ENCODE data around the gene TMEM54. TPM values are rescaled to one million over a fixed set of nuclear protein-coding genes. Genes with fewer than 3 reads are reported as not detected.

The TMEM54 gene
- total and polyA plus RNA-seq, 10 of the 15 experiments (the other 5 are each of a cell fraction or from before 2014, with no cell fraction given), result 0.07 to 0.94 (median 0.56) TPM; not detected in 1

DNA sequence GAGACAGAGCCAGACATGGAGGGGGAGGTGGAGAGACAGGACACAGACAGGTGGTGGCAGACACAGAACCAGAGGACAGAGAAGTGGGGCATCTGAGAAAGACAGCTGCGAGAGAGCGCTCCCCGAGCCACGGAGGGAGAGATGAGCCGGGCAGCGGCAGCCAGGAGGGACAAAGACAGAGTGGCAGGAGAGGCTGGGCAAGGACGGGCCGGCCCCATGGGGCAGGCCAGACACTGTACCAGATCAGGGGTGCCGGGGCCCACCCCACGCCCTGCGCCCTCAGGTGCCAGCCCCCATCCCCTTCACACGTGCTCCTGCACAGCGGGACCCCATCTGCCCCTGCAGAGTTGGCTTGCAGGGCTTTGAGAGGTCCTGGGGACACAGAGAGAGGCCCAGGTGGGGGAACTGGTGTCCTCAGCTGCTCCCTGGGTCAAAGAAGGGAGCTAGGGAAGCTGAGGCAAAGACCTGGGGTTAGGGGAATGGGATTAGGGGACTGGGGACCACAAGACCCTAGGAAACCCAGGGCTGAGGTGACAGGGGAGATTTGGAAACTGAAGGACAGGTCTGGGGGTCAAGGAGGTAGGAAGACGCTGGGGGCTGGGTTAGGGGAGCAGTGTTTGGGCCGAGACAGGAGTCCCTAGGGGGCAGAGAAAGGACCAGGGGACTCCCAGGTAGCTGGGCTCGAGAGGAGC is 31.1 kb downstream of the TMEM54 start:
- ChIA-PET POLR2A (no interaction called here), SMC1A (ENCODE audit: uncharacterized antibody, unreplicated experiment) (interaction anchor here (0.6 kb wide), 1 partner anchor 101 kb away, joined by 4 read pairs; no protein-coding TSS in a partner anchor), RAD21 (ENCODE audit: unreplicated experiment) (no interaction called here), CTCF (interaction anchor here (0.6 kb wide), 1 partner anchor 369 kb away, joined by 4 read pairs; no protein-coding TSS in a partner anchor)
- no peaks in the 10 kb centered on the region; the same call in 1 of the 2 replicates for H3K4me1 ChIP-seq (ENCODE audit: control insufficient read depth, insufficient read depth, low read length)
- TF ChIP-seq BCL11A (IDR thresholded peaks at IDR 0.05; ENCODE audit: low read depth, low read length) (no peak), SUZ12 (IDR thresholded peaks at IDR 0.05; ENCODE audit: unreplicated experiment) (peak; percentile 40)
- H3K79me2 ChIP-seq (ENCODE audit: control insufficient read depth, insufficient read depth, low read length), result no peaks in the 10 kb centered on the region
- ATAC-seq (no peak; the same call in 2 of the 3 replicates), DNase-seq (ENCODE audit: low read depth, low spot score) (no peak), FAIRE-seq (no peak)
- H3K4me2 ChIP-seq (ENCODE audit: control insufficient read depth, insufficient read depth), result no peak overlapping the region; the same call in 1 of the 2 replicates
- H3K9me3 ChIP-seq (replicated peaks; ENCODE audit: control insufficient read depth, insufficient read depth, low read length), result no peaks in the 10 kb centered on the region
- H3K27ac ChIP-seq (ENCODE audit: control insufficient read depth, insufficient read depth), result no peak overlapping the region
- in situ Hi-C loops (cut with MboI), result no loop called here
- no peak overlapping the region for H3K9ac ChIP-seq (ENCODE audit: control insufficient read depth, insufficient read depth, low read length)
- H3K4me3 ChIP-seq, result no peak overlapping the region
- no peaks in the 10 kb centered on the region; the same call in 1 of the 2 replicates for H4K20me1 ChIP-seq (ENCODE audit: control insufficient read depth, insufficient read depth)
- BruUV-seq (replicated peaks), result no TSS peak
- WGBS (ENCODE audit: insufficient coverage, insufficient replicate concordance, low lambda C conversion rate, missing lambda C conversion rate), result 54% methylated on average over 14 of the region's 16 CpGs
- intact Hi-C loops (cut with micrococcal nuclease; ENCODE audit: unreplicated experiment), result loop anchor here (5.0 to 10.0 kb wide), 2 partner anchors 53 to 345 kb away; partner anchors contain the start of genes S100PBP and YARS1
- peaks cover 9 to 12% of the 10 kb centered on the region in 2 experiments; a peak in 3 of 4 replicates for H3K27me3 ChIP-seq (replicated peaks in 1 of 2; ENCODE audit: control insufficient read depth in 2 of 2, insufficient read depth in 2 of 2, low read length in 1 of 2)
- H2AFZ ChIP-seq (ENCODE audit: control insufficient read depth, low read depth, low read length), result no peak overlapping the region
- H3K36me3 ChIP-seq (ENCODE audit: control insufficient read depth in 2 of 2, insufficient read depth in 2 of 2, low read length in 1 of 2), result no peaks in the 10 kb centered on the region; a peak in 1 of 4 replicates

DNA sequence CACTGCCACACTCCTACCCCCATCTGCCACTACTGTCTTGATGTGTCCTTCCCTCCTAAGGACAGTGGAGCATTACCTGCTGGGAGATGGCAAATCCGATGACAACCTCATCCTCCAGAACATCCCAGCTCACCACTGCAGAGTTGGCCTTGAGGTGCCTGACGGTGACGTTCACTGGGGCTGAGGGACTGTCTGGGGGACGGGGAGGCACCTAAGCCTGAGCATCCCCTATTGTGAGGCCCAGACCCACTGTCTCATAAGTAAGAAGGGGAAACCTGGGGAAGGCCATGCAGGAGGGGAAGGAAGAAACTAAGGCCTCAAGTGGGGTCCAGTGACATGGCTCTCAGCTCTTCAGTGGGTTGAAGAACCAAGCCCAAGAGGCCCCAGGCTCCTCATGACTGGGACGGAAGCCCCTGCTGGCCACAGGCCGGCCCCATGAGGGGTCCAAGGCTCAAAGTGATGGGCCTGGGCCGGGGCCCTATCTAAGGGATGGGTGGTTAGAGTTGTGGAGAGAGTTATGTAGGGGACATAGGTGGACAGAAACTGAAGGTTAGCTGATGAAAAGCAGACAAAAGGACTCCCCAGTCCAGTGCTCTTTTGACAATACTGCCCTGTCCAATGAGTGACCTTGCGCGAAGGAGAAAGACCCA is 32.3 kb downstream of the TMEM54 start:
- no peak for ATAC-seq
- BruUV-seq (replicated peaks), result no TSS peak
- no peak overlapping the region for H3K4me3 ChIP-seq
- ChIA-PET RAD21 (ENCODE audit: unreplicated experiment) (interaction anchor here (0.6 kb wide), 1 partner anchor 444 kb away, joined by 3 read pairs; no protein-coding TSS in a partner anchor), SMC1A (ENCODE audit: uncharacterized antibody, unreplicated experiment) (no interaction called here), CTCF (interaction anchor here (0.9 kb wide), 1 partner anchor 348 kb away, joined by 5 read pairs; no protein-coding TSS in a partner anchor), POLR2A (no interaction called here)
- intact Hi-C loops (cut with micrococcal nuclease; ENCODE audit: unreplicated experiment), result no loop called here
- no peaks in the 10 kb centered on the region for H3K9me3 ChIP-seq (replicated peaks; ENCODE audit: control insufficient read depth, insufficient read depth, low read length)
- no peak overlapping the region for H3K9ac ChIP-seq (ENCODE audit: control insufficient read depth, insufficient read depth, low read length)
- no peaks in the 10 kb centered on the region; the same call in 1 of the 2 replicates for H4K20me1 ChIP-seq (ENCODE audit: control insufficient read depth, insufficient read depth)
- H3K36me3 ChIP-seq (ENCODE audit: control insufficient read depth in 2 of 2, insufficient read depth in 2 of 2, low read length in 1 of 2), result peaks cover 0 to 2% of the 10 kb centered on the region in 2 experiments; a peak in 3 of 4 replicates
- 78% methylated on average over 9 of the region's 9 CpGs for WGBS (ENCODE audit: insufficient coverage, insufficient replicate concordance, low lambda C conversion rate, missing lambda C conversion rate)
- H3K27me3 ChIP-seq (replicated peaks in 1 of 2; ENCODE audit: control insufficient read depth in 2 of 2, insufficient read depth in 2 of 2, low read length in 1 of 2), result peaks cover 9 to 12% of the 10 kb centered on the region in 2 experiments; a peak in 3 of 4 replicates
- H3K79me2 ChIP-seq (ENCODE audit: control insufficient read depth, insufficient read depth, low read length), result no peaks in the 10 kb centered on the region
- H3K4me1 ChIP-seq (ENCODE audit: control insufficient read depth, insufficient read depth, low read length), result no peaks in the 10 kb centered on the region; the same call in 1 of the 2 replicates
- no peak for FAIRE-seq
- no peak for DNase-seq (ENCODE audit: low read depth, low spot score)
- in situ Hi-C loops (cut with MboI), result no loop called here
- no peak overlapping the region for H3K27ac ChIP-seq (ENCODE audit: control insufficient read depth, insufficient read depth)
- H3K4me2 ChIP-seq (ENCODE audit: control insufficient read depth, insufficient read depth), result no peak overlapping the region
- no peak overlapping the region for H2AFZ ChIP-seq (ENCODE audit: control insufficient read depth, low read depth, low read length)
- TF ChIP-seq BCL11A (IDR thresholded peaks at IDR 0.05; ENCODE audit: low read depth, low read length) (no peak), POLR2AphosphoS5 (IDR thresholded peaks at IDR 0.05; ENCODE audit: low read length) (no peak), SMC3 (IDR thresholded peaks at IDR 0.05; ENCODE audit: borderline replicate concordance, low read length) (no peak), RFX5 (IDR thresholded peaks at IDR 0.05; ENCODE audit: low read depth, low read length) (no peak), ZBED1 (IDR thresholded peaks at IDR 0.05; ENCODE audit: borderline replicate concordance) (no peak), MYB (IDR thresholded peaks at IDR 0.05; ENCODE audit: borderline replicate concordance, low read depth, low read length) (no peak), IKZF1 (conservative IDR thresholded peaks at IDR 0.05) (no peak), CHD4 (IDR thresholded peaks at IDR 0.05) (no peak), TCF12 (IDR thresholded peaks at IDR 0.05; ENCODE audit: low read depth, low read length) (no peak)
- TF ChIP-seq, protein P1, sequence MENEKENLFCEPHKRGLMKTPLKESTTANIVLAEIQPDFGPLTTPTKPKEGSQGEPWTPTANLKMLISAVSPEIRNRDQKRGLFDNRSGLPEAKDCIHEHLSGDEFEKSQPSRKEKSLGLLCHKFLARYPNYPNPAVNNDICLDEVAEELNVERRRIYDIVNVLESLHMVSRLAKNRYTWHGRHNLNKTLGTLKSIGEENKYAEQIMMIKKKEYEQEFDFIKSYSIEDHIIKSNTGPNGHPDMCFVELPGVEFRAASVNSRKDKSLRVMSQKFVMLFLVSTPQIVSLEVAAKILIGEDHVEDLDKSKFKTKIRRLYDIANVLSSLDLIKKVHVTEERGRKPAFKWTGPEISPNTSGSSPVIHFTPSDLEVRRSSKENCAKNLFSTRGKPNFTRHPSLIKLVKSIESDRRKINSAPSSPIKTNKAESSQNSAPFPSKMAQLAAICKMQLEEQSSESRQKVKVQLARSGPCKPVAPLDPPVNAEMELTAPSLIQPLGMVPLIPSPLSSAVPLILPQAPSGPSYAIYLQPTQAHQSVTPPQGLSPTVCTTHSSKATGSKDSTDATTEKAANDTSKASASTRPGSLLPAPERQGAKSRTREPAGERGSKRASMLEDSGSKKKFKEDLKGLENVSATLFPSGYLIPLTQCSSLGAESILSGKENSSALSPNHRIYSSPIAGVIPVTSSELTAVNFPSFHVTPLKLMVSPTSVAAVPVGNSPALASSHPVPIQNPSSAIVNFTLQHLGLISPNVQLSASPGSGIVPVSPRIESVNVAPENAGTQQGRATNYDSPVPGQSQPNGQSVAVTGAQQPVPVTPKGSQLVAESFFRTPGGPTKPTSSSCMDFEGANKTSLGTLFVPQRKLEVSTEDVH (IDR thresholded peaks at IDR 0.05; ENCODE audit: low read depth, partially characterized antibody), result no peak

Measured in GM12878 (cell line).